Panc1 (cell line): ENCODE data around the gene CABLES2. TPM values are rescaled to one million over a fixed set of nuclear protein-coding genes. Genes with fewer than 3 reads are reported as not detected.

ENCODE experiments used
- ATAC-seq: fragments of 200-7000 bp; cut with Tn5 transposase; 2 replicates; pipeline ENCODE4 v1.9.1; 2020; ENCODE audit warnings: mild to moderate bottlenecking, moderate library complexity
- BruUV-seq: library from RNA; stranded (reverse); fragments of 400-500 nt; replicated peaks from 2 replicates; lab custom pipeline; 2021; lab: Mats Ljungman, UMichigan
- CTCF ChIA-PET: fragments of 300-600 bp; sonication (Branson Sonifier 250); formaldehyde crosslinking; loops from one replicate; lab custom pipeline; 2022; ENCODE audit warnings: antibody characterized with exemption; lab: Charles Lee
- POLR2A ChIA-PET: fragments of 300-600 bp; sonication (Branson Sonifier 250); formaldehyde crosslinking; loops from one replicate; lab custom pipeline; 2022; ENCODE audit warnings: antibody characterized with exemption; lab: Charles Lee
- DNase-seq: peaks from one replicate; pipeline ENCODE4 v3.0.0-alpha.2; 2010; ENCODE audit warnings: low read depth, low spot score
- H3K27ac ChIP-seq: 2 replicates; pipeline ENCODE4 v1.5.1; 2011; ENCODE audit warnings: mild to moderate bottlenecking, low read length, inconsistent platforms
- H3K27me3 ChIP-seq: fragments of 200-500 bp; sonication (Bioruptor generic); 2 replicates; pipeline ENCODE4 v1.6.0; 2014; ENCODE audit warnings: low read length, inconsistent platforms; ENCODE audit not compliant: control insufficient read depth, insufficient read depth
- H3K36me3 ChIP-seq: fragments of 200-500 bp; sonication (Bioruptor generic); 2 replicates; pipeline ENCODE4 v1.5.1; 2014; ENCODE audit warnings: inconsistent platforms, mild to moderate bottlenecking, low read length, moderate library complexity; ENCODE audit not compliant: control insufficient read depth, insufficient read depth
- H3K4me1 ChIP-seq: 2 replicates; pipeline ENCODE4 v1.5.1; 2011; ENCODE audit warnings: inconsistent platforms, mild to moderate bottlenecking, low read length, moderate library complexity; ENCODE audit not compliant: control insufficient read depth, insufficient read depth
- H3K4me3 ChIP-seq, 2 experiments: 2 replicates each; pipeline ENCODE4 v1.5.1; 2011 to 2012; ENCODE audit warnings: low read depth in 2 of 2, low read length in 2 of 2, mild to moderate bottlenecking in 2 of 2, inconsistent platforms in 1 of 2, moderate library complexity in 1 of 2
- H3K9me3 ChIP-seq: fragments of 200-500 bp; sonication (Bioruptor generic); 2 replicates; pipeline ENCODE4 v1.5.1; 2014; ENCODE audit warnings: low read depth, mild to moderate bottlenecking, inconsistent platforms, low read length, moderate library complexity; ENCODE audit not compliant: control insufficient read depth, insufficient read depth
- CTCF ChIP-seq: fragments of 450-650 bp; IDR thresholded peaks from 2 replicates; pipeline ENCODE4 v1.5.1; 2017; ENCODE audit warnings: mild to moderate bottlenecking
- POLR2AphosphoS5 ChIP-seq: IDR thresholded peaks from 2 replicates; pipeline ENCODE4 v1.6.1; 2012; ENCODE audit warnings: mild to moderate bottlenecking, low read depth, low read length, moderate library complexity
- REST ChIP-seq, 2 experiments: IDR thresholded peaks; 2 replicates each; pipeline ENCODE4 v1.6.1; 2011 to 2012; ENCODE audit warnings: low read depth in 2 of 2, control low read depth in 1 of 2, low read length in 1 of 2, mild to moderate bottlenecking in 1 of 2, moderate library complexity in 1 of 2; ENCODE audit not compliant: insufficient read depth in 1 of 2
- SIN3A ChIP-seq: IDR thresholded peaks from 2 replicates; pipeline ENCODE4 v1.6.1; 2012; ENCODE audit warnings: low read depth, mild to moderate bottlenecking, low read length, moderate library complexity, borderline replicate concordance; ENCODE audit not compliant: insufficient read depth
- TCF7L2 ChIP-seq: IDR thresholded peaks from 2 replicates; pipeline ENCODE4 v1.6.1; 2011; ENCODE audit warnings: mild to moderate bottlenecking, low read depth, low read length, inconsistent platforms
- in situ Hi-C: cut with HindIII; loops from 2 replicates; pipeline ENCODE4 v1.10.0; 2016; ENCODE audit warnings: low sequenced_read_pairs, low pct_unique_long_range_greater_than_20kb
- intact Hi-C: fragments of 100-400 bp; cut with micrococcal nuclease; formaldehyde crosslinking; loops from one replicate; pipeline ENCODE4 v1.10.0; 2022; ENCODE audit not compliant: unreplicated experiment
- total RNA-seq: library from RNA; stranded (reverse); gene quantifications from one replicate; pipeline ENCODE4 v1.2.1, GENCODE V29; 2021; ENCODE audit not compliant: unreplicated experiment

Gene CABLES2
- total RNA-seq, 1 experiment from 2014 or later, result 9.8 TPM

- H3K4me3 ChIP-seq, result no peak overlapping the region
- no peaks in the 10 kb centered on the region for H3K9me3 ChIP-seq
- TF ChIP-seq SIN3A (no peak), REST (IDR thresholded peaks at IDR 0.05; ENCODE audit: insufficient read depth in 1 of 2, low read depth in 2 of 2, low read length in 1 of 2) (no peak), POLR2AphosphoS5 (no peak), TCF7L2 (no peak), CTCF (no peak)
- no TSS peak for BruUV-seq
- DNase-seq (no peak), ATAC-seq (no peak)
- H3K36me3 ChIP-seq, result no peaks in the 10 kb centered on the region
- POLR2A ChIA-PET, result no interaction called here
- peak overlapping the region; percentile 86 for H3K27ac ChIP-seq
- H3K27me3 ChIP-seq, result no peaks in the 10 kb centered on the region
- H3K4me1 ChIP-seq, result peaks cover 64% of the 10 kb centered on the region
- intact Hi-C loops, result no loop called here
- CTCF ChIA-PET, result no interaction called here
- in situ Hi-C loops, result no loop called here
Measured at GRCh38 chr20:62377064-62377461, 30.0 kb downstream of the CABLES2 start.

- ChIA-PET POLR2A (no interaction called here), CTCF (no interaction called here)
- intact Hi-C loops, result no loop called here
- TF ChIP-seq POLR2AphosphoS5 (no peak), CTCF (peak; percentile 78)
- DNase-seq (no peak), ATAC-seq (peak; percentile 81)
- Histone ChIP-seq H3K9me3 (no peaks in the 10 kb centered on the region), H3K27me3 (no peaks in the 10 kb centered on the region), H3K36me3 (no peaks in the 10 kb centered on the region), H3K4me1 (peaks cover 68% of the 10 kb centered on the region), H3K27ac (peak overlapping the region; percentile 86), H3K4me3 (no peak overlapping the region)
- in situ Hi-C loops, result no loop called here
- BruUV-seq, result no TSS peak
Measured at GRCh38 chr20:62376112-62377063, 30.7 kb downstream of the CABLES2 start.
